Ovary (tissue), 9 donors: Measurements from ENCODE around the gene CFAP300. TPM values are rescaled to one million over a fixed set of nuclear protein-coding genes. Genes with fewer than 3 reads are reported as not detected.

Experiments used
- DNase-seq, 5 donors: peaks; one replicate each; pipeline ENCODE4 v3.0.0-alpha.2; 2019 to 2020
- H3K27ac ChIP-seq, 2 donors: fragments of 200-600 bp; one replicate each; pipeline versions ENCODE4 v1.5.1 to v1.8.0; 2019 to 2022
- H3K27me3 ChIP-seq: fragments of 200-600 bp; one replicate; pipeline ENCODE4 v1.8.0; 2022
- H3K36me3 ChIP-seq: fragments of 200-600 bp; sonication (generic); one replicate; pipeline ENCODE4 v1.5.1; 2019
- H3K4me1 ChIP-seq: one replicate; pipeline ENCODE4 v1.8.1; 2013; ENCODE audit warnings: mild to moderate bottlenecking, moderate library complexity; ENCODE audit not compliant: insufficient read depth
- H3K4me3 ChIP-seq: fragments of 200-600 bp; sonication (generic); one replicate; pipeline ENCODE4 v1.5.1; 2017
- H3K9me3 ChIP-seq, 2 donors: fragments of 200-600 bp in 1 of 2; sonication (generic) in 1 of 2; one replicate each; pipeline versions ENCODE4 v1.5.1 to v1.8.1; 2013 to 2019; ENCODE audit warnings: mild to moderate bottlenecking in 1 of 2, moderate library complexity in 1 of 2
- EP300 ChIP-seq: sonication (generic); formaldehyde crosslinking; IDR thresholded peaks from one replicate; pipeline ENCODE4 v1.6.1; 2017; ENCODE audit warnings: antibody characterized with exemption
- POLR2A ChIP-seq: fragments of 450-650 bp; IDR thresholded peaks from one replicate; pipeline ENCODE4 v1.6.1; 2017; ENCODE audit warnings: antibody characterized with exemption, mild to moderate bottlenecking, moderate library complexity
- WGBS, 3 donors: extraction: QIAGEN DNeasy Blood & Tissue Kit in 1 of 3; methylation state at CpG; one replicate each; pipeline versions ENCODE4 v1.1.5 to v1.1.7; 2013 to 2017; 5-methylcytosine and 5-hydroxymethylcytosine counted together
- intact Hi-C, 4 donors: fragments of 100-400 bp; cut with DNase I; formaldehyde crosslinking; loops; one replicate each; pipeline versions ENCODE4 v1.11.0 to v1.15.1; 2022 to 2023
- polyA plus RNA-seq, 2 donors: library from polyadenylated mRNA; stranded (reverse); fragments of 200-250 nt in 1 of 2; fragments of 350-450 nt in 1 of 2; fragmentation: Illumina TruSeq in 1 of 2; extraction: RNeasy Lipid Tissue Mini Kit (QIAGEN cat#74804) in 1 of 2; gene quantifications; one replicate each; pipeline ENCODE4 v1.2.3, GENCODE V29; 2013 to 2014
- small RNA-seq: library from RNA; depleted of rRNA; stranded (forward); fragments of <200 nt; gene quantifications from one replicate; pipeline ENCODE3, GENCODE V24; 2016
- total RNA-seq, 7 donors: library from RNA; depleted of rRNA in 2 of 7; stranded (reverse); fragments of >200 nt in 2 of 7; fragmentation: NEBNext Ultra II Directional in 3 of 7; extraction: Animal tissue kit (Norgen Biotek cat#: 25700) in 3 of 7; gene quantifications; one replicate each; pipeline versions ENCODE4 v1.1.0 to v1.2.4, GENCODE V29; 2016 to 2023
- TF ChIP-seq, protein P1 (sequence below), 3 donors: fragments of 450-650 bp in 2 of 3; fragments of 200-600 bp in 1 of 3; IDR thresholded peaks; one replicate each; pipeline versions ENCODE4 v1.5.1 to v1.8.0; 2016 to 2022; ENCODE audit warnings: antibody characterized with exemption in 3 of 3, mild to moderate bottlenecking in 1 of 3
- donor health status: DM: no; HTN: no; CAD: no; lungs with moderate emphysema.
- donor health status: DM: no; HTN: no; CAD: no.
- donor health status: Bipolar disorder and iron deficiency.
- donor health status: DM: yes; HTN: yes; CAD: no.
- donor health status: DM: no; HTN: no; CAD: no.
- donor health status: DM: yes; HTN: yes; CAD: no.

CFAP300 gene
- total and polyA plus RNA-seq, 9 donors = 2.1 to 20.1 (median 5.7) TPM

DNA sequence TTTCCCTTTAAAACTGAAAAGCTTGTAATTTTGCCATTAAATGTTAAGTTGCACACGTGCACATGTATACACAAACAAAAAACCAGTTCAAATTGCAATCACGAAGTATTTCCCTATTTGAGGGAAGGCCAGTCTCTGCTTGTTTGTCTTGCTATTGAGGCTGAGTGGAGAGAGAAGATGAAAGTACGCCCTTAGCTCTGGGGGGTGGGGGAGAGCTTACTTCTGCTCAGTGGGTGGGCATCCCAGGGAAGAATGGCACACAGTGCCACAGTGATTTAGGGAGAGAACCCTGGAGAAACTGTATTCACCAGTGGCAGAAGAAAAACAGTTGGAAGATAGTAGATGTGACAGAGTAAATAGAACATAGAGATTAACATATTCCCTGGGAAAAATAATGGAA is 71.7 kb downstream of the CFAP300 start:
- Histone ChIP-seq H3K4me3 (no peak overlapping the region), H3K27ac (no peak overlapping the region), H3K27me3 (no peaks in the 10 kb centered on the region), H3K36me3 (no peaks in the 10 kb centered on the region), H3K9me3 (no peaks in the 10 kb centered on the region), H3K4me1 (peaks cover 17% of the 10 kb centered on the region)
- DNase-seq = no peak
- TF ChIP-seq EP300 (no peak), POLR2A (no peak)
- TF ChIP-seq, protein P1, sequence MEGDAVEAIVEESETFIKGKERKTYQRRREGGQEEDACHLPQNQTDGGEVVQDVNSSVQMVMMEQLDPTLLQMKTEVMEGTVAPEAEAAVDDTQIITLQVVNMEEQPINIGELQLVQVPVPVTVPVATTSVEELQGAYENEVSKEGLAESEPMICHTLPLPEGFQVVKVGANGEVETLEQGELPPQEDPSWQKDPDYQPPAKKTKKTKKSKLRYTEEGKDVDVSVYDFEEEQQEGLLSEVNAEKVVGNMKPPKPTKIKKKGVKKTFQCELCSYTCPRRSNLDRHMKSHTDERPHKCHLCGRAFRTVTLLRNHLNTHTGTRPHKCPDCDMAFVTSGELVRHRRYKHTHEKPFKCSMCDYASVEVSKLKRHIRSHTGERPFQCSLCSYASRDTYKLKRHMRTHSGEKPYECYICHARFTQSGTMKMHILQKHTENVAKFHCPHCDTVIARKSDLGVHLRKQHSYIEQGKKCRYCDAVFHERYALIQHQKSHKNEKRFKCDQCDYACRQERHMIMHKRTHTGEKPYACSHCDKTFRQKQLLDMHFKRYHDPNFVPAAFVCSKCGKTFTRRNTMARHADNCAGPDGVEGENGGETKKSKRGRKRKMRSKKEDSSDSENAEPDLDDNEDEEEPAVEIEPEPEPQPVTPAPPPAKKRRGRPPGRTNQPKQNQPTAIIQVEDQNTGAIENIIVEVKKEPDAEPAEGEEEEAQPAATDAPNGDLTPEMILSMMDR (IDR thresholded peaks at IDR 0.05) = no peak
- WGBS, 3 donors = 10 to 35% (median 17%) methylated on average over 3 of the region's 3 CpGs
- intact Hi-C loops = loop anchor here (10.0 kb wide), 3 partner anchors 56 to 146 kb away; no protein-coding TSS in a partner anchor

- H3K27me3 ChIP-seq = no peaks in the 10 kb centered on the region
- no peak for DNase-seq
- 15 to 21% (median 17%) methylated on average over 4 of the region's 4 CpGs for WGBS, 3 donors
- H3K36me3 ChIP-seq = no peaks in the 10 kb centered on the region
- intact Hi-C loops = loop anchor here (10.0 kb wide), 3 partner anchors 55 to 145 kb away; no protein-coding TSS in a partner anchor
- peaks cover 15% of the 10 kb centered on the region for H3K4me1 ChIP-seq
- TF ChIP-seq POLR2A (no peak), EP300 (no peak)
- TF ChIP-seq, protein P1 (IDR thresholded peaks at IDR 0.05) = no peak
- H3K9me3 ChIP-seq = no peaks in the 10 kb centered on the region
- no peak overlapping the region for H3K27ac ChIP-seq
- no peak overlapping the region for H3K4me3 ChIP-seq
Measured at GRCh38 chr11:102119997-102120396, 72.8 kb downstream of the CFAP300 start.

- 26 to 39% (median 39%) methylated on average over 3 of the region's 3 CpGs for WGBS, 3 donors
- no peaks in the 10 kb centered on the region for H3K36me3 ChIP-seq
- H3K4me3 ChIP-seq = no peak overlapping the region
- TF ChIP-seq EP300 (no peak), POLR2A (no peak)
- TF ChIP-seq, protein P1 (IDR thresholded peaks at IDR 0.05) = no peak
- no peak overlapping the region for H3K27ac ChIP-seq
- no peak for DNase-seq
- no peaks in the 10 kb centered on the region for H3K9me3 ChIP-seq
- H3K4me1 ChIP-seq = peaks cover 15% of the 10 kb centered on the region
- H3K27me3 ChIP-seq = no peaks in the 10 kb centered on the region
- intact Hi-C loops = no loop called here
Measured at GRCh38 chr11:102120437-102120973, 73.3 kb downstream of the CFAP300 start.

GRCh38 chr11:102121329-102121728 is 74.1 kb downstream of the CFAP300 start:
- Histone ChIP-seq H3K36me3 (no peaks in the 10 kb centered on the region), H3K9me3 (no peaks in the 10 kb centered on the region), H3K27me3 (no peaks in the 10 kb centered on the region), H3K4me3 (no peak overlapping the region), H3K4me1 (peaks cover 12% of the 10 kb centered on the region), H3K27ac (no peak overlapping the region)
- TF ChIP-seq POLR2A (no peak), EP300 (no peak)
- TF ChIP-seq, protein P1 (IDR thresholded peaks at IDR 0.05) = no peak
- DNase-seq = no peak
- intact Hi-C loops = no loop called here
- WGBS, 3 donors = 76 to 83% (median 81%) methylated on average over 2 of the region's 2 CpGs

Small RNAs within 50 kb of the gene (small RNA-seq; reads per million reads assigned to genes)
- not detected for gene RNA5SP535

Other genes with a start within 250 kb of the CFAP300 start
- gene CEP126, start 132.4 kb upstream of the CFAP300 start, total RNA-seq = 10 to 100 TPM in 2 of 7 donors, 1 to 10 TPM in 5; 8.8 to 10.8 (median 9.5) TPM
- 1 to 10 TPM; 5.9 to 7.2 TPM for gene CEP126, start 132.4 kb upstream of the CFAP300 start, polyA plus RNA-seq
- gene ANGPTL5, start 130.9 kb upstream of the CFAP300 start, total RNA-seq = 10 to 100 TPM in 5 of 7 donors, 1 to 10 TPM in 2; 2.8 to 21.7 (median 16.8) TPM
- gene ANGPTL5, start 130.9 kb upstream of the CFAP300 start, polyA plus RNA-seq = 10 to 100 TPM in 1 of 2 donors, 1 to 10 TPM in 1; 5.0 to 41.0 TPM
- 100 to 1,000 TPM; 104 to 184 (median 147) TPM for gene YAP1, start 63.0 kb downstream of the CFAP300 start, total RNA-seq
- 100 to 1,000 TPM in 1 of 2 donors, 10 to 100 TPM in 1; 70.3 to 152 TPM for gene YAP1, start 63.0 kb downstream of the CFAP300 start, polyA plus RNA-seq